KMS-11 (cell line): ENCODE results near the gene CNPY4.
A peak's percentile ranks its signal among the peaks of the same experiment; 100 is the strongest.

ENCODE experiments used
- H2AFZ ChIP-seq: fragments of 200-600 bp; sonication (generic); 2 replicates; pipeline ENCODE4 v1.6.1; 2016; ENCODE audit warnings: antibody characterized with exemption, mixed run types, low read depth
- H3K27ac ChIP-seq: fragments of 200-600 bp; sonication (generic); 2 replicates; pipeline ENCODE4 v1.6.1; 2016; ENCODE audit warnings: mild to moderate bottlenecking, mixed run types
- H3K27me3 ChIP-seq: fragments of 200-600 bp; sonication (generic); 2 replicates; pipeline ENCODE4 v1.6.1; 2017; ENCODE audit warnings: mild to moderate bottlenecking, low read depth, mixed run types, moderate library complexity; ENCODE audit not compliant: insufficient read depth
- H3K36me3 ChIP-seq: fragments of 200-600 bp; sonication (generic); 2 replicates; pipeline ENCODE4 v1.6.1; 2017; ENCODE audit warnings: mild to moderate bottlenecking, mixed run types; ENCODE audit not compliant: insufficient read depth
- H3K4me1 ChIP-seq: fragments of 200-600 bp; sonication (generic); 2 replicates; pipeline ENCODE4 v1.6.1; 2016; ENCODE audit warnings: mild to moderate bottlenecking, low read depth, mixed run types; ENCODE audit not compliant: poor library complexity, severe bottlenecking
- H3K4me2 ChIP-seq: fragments of 200-600 bp; sonication (generic); 2 replicates; pipeline ENCODE4 v1.7.0; 2016; ENCODE audit warnings: mild to moderate bottlenecking, mixed run types
- H3K4me3 ChIP-seq: fragments of 200-600 bp; sonication (generic); IDR thresholded peaks from 2 replicates; pipeline ENCODE4 v1.6.1; 2017; ENCODE audit warnings: low read depth, low read length, mixed read lengths; ENCODE audit not compliant: insufficient read depth
- H3K79me2 ChIP-seq: fragments of 200-600 bp; sonication (generic); 2 replicates; pipeline ENCODE4 v1.6.1; 2016; ENCODE audit warnings: low read depth, mixed run types; ENCODE audit not compliant: insufficient read depth
- H3K9ac ChIP-seq: fragments of 200-600 bp; sonication (generic); 2 replicates; pipeline ENCODE4 v1.6.1; 2016; ENCODE audit warnings: mild to moderate bottlenecking, mixed run types
- H4K20me1 ChIP-seq: fragments of 200-600 bp; sonication (generic); 2 replicates; pipeline ENCODE4 v1.6.1; 2016; ENCODE audit warnings: mild to moderate bottlenecking, mixed run types; ENCODE audit not compliant: insufficient read depth
- TF ChIP-seq, protein P1 (sequence below): fragments of 200-600 bp; sonication (generic); conservative IDR thresholded peaks from 2 replicates; pipeline ENCODE4 v1.6.1; 2017; ENCODE audit warnings: low read depth, mild to moderate bottlenecking, antibody characterized with exemption, low read length, moderate library complexity, mixed read lengths

CNPY4 gene

DNA sequence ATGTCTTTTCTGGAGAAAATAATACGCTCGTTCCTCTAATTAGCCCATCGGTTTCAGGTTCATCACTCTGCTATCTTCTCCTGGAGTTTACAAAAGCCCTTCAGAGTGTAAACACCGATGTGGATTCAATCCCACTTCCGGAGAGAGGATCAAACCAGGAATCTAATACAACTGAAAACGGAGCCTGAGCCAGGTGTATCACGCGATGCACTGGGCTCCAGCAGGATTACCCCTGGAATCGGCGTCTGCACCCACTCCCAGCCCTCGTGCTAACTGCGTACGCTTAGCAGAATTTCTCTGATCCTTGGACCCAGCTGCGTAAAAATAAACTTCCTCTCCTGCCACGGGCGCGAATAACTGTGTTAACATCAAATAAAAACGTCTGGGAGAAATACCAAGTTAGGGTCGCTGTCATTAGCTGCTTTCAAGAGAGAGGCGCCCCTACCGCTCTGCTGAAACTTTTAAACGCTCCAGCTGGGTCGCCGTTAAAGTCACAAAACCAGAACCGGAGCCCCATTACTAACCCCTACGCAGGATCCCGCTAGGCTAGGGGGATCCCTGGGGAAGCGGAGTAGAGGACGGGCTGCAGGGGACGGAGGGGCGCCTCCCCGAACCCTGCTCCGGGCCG is 38.4 kb upstream of the CNPY4 start:
- H2AFZ ChIP-seq, result peak overlapping the region; percentile 10; the same call in 1 of the 2 replicates
- peak overlapping the region; percentile 98 for H3K9ac ChIP-seq
- TF ChIP-seq, protein P1, sequence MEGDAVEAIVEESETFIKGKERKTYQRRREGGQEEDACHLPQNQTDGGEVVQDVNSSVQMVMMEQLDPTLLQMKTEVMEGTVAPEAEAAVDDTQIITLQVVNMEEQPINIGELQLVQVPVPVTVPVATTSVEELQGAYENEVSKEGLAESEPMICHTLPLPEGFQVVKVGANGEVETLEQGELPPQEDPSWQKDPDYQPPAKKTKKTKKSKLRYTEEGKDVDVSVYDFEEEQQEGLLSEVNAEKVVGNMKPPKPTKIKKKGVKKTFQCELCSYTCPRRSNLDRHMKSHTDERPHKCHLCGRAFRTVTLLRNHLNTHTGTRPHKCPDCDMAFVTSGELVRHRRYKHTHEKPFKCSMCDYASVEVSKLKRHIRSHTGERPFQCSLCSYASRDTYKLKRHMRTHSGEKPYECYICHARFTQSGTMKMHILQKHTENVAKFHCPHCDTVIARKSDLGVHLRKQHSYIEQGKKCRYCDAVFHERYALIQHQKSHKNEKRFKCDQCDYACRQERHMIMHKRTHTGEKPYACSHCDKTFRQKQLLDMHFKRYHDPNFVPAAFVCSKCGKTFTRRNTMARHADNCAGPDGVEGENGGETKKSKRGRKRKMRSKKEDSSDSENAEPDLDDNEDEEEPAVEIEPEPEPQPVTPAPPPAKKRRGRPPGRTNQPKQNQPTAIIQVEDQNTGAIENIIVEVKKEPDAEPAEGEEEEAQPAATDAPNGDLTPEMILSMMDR, result no peak
- no peaks in the 10 kb centered on the region; the same call in 1 of the 2 replicates for H3K27me3 ChIP-seq
- H3K79me2 ChIP-seq, result peaks cover 37% of the 10 kb centered on the region
- peak overlapping the region; percentile 98 for H3K27ac ChIP-seq
- peak overlapping the region; percentile 34 for H3K4me3 ChIP-seq
- peak overlapping the region; percentile 79 for H3K4me2 ChIP-seq
- H3K4me1 ChIP-seq, result peaks cover 18% of the 10 kb centered on the region
- H3K36me3 ChIP-seq, result peaks cover 9% of the 10 kb centered on the region; the same call in 1 of the 2 replicates
- H4K20me1 ChIP-seq, result no peaks in the 10 kb centered on the region

DNA sequence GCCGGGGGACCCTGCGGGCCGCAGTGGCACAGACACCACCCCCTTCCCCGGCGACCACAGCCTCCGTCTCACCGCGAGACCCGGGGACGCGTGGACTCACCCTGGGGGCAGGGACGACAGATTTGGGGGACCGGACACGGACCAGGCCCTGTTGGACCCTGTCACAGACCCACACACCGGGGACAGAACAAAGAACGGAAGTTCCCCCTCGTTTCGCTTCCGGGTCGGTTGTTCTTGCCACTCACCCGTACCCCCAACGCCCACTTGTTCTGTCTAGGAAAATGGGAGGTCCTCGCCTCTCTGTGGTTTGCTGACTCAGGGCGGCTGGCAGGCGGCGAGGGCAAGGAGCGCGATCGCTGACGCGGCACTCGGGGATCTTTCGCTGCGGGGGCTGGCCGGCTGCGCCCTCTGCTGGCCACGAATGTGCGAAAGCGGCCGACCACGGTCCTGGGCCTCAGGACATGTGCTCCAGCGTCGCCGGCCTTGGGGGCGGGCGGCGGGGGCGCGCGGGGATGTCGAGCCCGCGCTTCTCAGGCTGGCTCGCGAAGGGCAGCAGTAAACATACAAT is 37.8 kb upstream of the CNPY4 start, which contains the start of gene ZNF3:
Gene ZNF3, minus strand, starts transcription at position 189 of the 568 bp plus-strand sequence. CDS start 4,366 bp downstream, outside the sequence.
- peak within 1 kb of the TSS; percentile 98 for H3K27ac ChIP-seq
- no peaks in the 10 kb centered on the region for H4K20me1 ChIP-seq
- peak within 1 kb of the TSS; percentile 34 for H3K4me3 ChIP-seq
- peaks cover 9% of the 10 kb centered on the region; the same call in 1 of the 2 replicates for H3K36me3 ChIP-seq
- H3K4me2 ChIP-seq, result peak within 1 kb of the TSS; percentile 96
- TF ChIP-seq, protein P1, result peak; percentile 92
- peak within 1 kb of the TSS; percentile 98 for H3K9ac ChIP-seq
- peaks cover 18% of the 10 kb centered on the region for H3K4me1 ChIP-seq
- peaks cover 37% of the 10 kb centered on the region for H3K79me2 ChIP-seq
- peak within 1 kb of the TSS; percentile 10; the same call in 1 of the 2 replicates for H2AFZ ChIP-seq
- H3K27me3 ChIP-seq, result no peaks in the 10 kb centered on the region; the same call in 1 of the 2 replicates

DNA sequence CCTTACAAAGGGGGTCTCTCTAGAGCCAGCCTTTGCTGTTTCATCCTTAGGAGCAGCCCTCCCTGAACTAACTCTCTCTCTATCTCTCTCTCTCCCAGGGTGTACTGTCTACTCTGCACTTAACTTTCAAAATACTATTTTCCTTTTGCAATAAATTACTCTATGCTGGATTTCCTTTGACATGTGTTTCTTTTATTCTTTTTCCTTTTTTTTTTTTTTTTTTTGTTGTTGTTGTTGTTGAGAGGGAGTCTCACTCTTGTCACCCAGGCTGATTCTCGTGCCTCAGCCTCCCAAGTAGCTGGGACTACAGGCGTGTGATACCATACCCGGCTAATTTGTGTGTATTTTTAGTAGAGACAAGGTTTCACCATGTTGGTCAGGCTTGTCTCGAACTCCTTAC is 36.5 kb upstream of the CNPY4 start:
- peak overlapping the region; percentile 96 for H3K4me2 ChIP-seq
- no peaks in the 10 kb centered on the region for H4K20me1 ChIP-seq
- peaks cover 35% of the 10 kb centered on the region for H3K79me2 ChIP-seq
- no peak overlapping the region for H3K4me3 ChIP-seq
- peak overlapping the region; percentile 98; the same call in 1 of the 2 replicates for H3K27ac ChIP-seq
- H3K27me3 ChIP-seq, result no peaks in the 10 kb centered on the region; the same call in 1 of the 2 replicates
- H3K4me1 ChIP-seq, result peaks cover 19% of the 10 kb centered on the region
- TF ChIP-seq, protein P1, result no peak
- peak overlapping the region; percentile 98; the same call in 1 of the 2 replicates for H3K9ac ChIP-seq
- H2AFZ ChIP-seq, result peak overlapping the region; percentile 10; the same call in 1 of the 2 replicates
- peaks cover 6% of the 10 kb centered on the region; the same call in 1 of the 2 replicates for H3K36me3 ChIP-seq

DNA sequence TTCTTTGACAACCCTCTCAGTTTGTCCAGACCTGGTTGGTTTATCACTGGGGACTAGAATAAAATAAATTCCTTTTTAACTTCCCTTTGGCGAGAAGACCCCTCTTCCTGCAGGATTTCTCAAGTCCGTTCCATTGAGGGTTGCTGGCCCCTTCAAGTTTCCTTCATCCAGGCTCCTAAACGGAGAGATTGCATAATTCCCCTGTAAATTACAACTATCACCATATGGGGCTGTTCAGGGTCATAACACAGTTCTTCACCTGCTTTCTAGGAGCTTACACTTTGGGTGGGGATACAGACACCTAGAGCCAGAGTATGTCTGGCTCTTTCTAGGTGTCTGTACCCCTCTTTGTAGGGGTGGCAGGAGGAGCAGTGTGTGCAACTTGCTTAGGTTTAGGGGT is 33.9 kb upstream of the CNPY4 start:
- no peak overlapping the region for H2AFZ ChIP-seq
- no peaks in the 10 kb centered on the region for H4K20me1 ChIP-seq
- H3K27ac ChIP-seq, result no peak overlapping the region
- H3K4me3 ChIP-seq, result no peak overlapping the region
- H3K9ac ChIP-seq, result no peak overlapping the region
- H3K4me1 ChIP-seq, result peaks cover 32% of the 10 kb centered on the region
- TF ChIP-seq, protein P1, result no peak
- no peak overlapping the region for H3K4me2 ChIP-seq
- no peaks in the 10 kb centered on the region; the same call in 1 of the 2 replicates for H3K27me3 ChIP-seq
- H3K79me2 ChIP-seq, result peaks cover 21% of the 10 kb centered on the region
- H3K36me3 ChIP-seq, result no peaks in the 10 kb centered on the region
